Hematopoietic multipotent progenitor cell treated with erythropoietin and hydrocortisone succinate and interleukin-3 and kit ligand, for 4 days (in vitro differentiated cells): ENCODE results near the gene TGFBR2.

ENCODE experiments used
- DNase-seq: peaks from one replicate; pipeline ENCODE4 v3.0.0-alpha.2; 2015

Gene TGFBR2

GRCh38 chr3:30638685-30639412, 32.4 kb downstream of the TGFBR2 start:
- no peak for DNase-seq

GRCh38 chr3:30639937-30640336, 33.5 kb downstream of the TGFBR2 start:
- DNase-seq: peak; percentile 38

GRCh38 chr3:30640851-30641250, 34.5 kb downstream of the TGFBR2 start:
- peak; percentile 90 for DNase-seq

GRCh38 chr3:30641416-30642251, 35.2 kb downstream of the TGFBR2 start:
- DNase-seq: peak; percentile 32

GRCh38 chr3:30642849-30643361, 36.5 kb downstream of the TGFBR2 start:
- DNase-seq: peak; percentile 33

- DNase-seq: peak; percentile 41
Observed at GRCh38 chr3:30643763-30644462, 37.5 kb downstream of the TGFBR2 start.

- DNase-seq: peak; percentile 58
Observed at GRCh38 chr3:30644615-30645014, 38.2 kb downstream of the TGFBR2 start.

- DNase-seq: no peak
Observed at GRCh38 chr3:30645077-30645476, 38.7 kb downstream of the TGFBR2 start.

- DNase-seq: peak; percentile 81
Observed at GRCh38 chr3:30646181-30646876, 39.9 kb downstream of the TGFBR2 start.

GRCh38 chr3:30646961-30647752, 40.8 kb downstream of the TGFBR2 start:
- DNase-seq: no peak

- no peak for DNase-seq
Observed at GRCh38 chr3:30648670-30649357, 42.4 kb downstream of the TGFBR2 start.

GRCh38 chr3:30649572-30650318, 43.3 kb downstream of the TGFBR2 start:
- peak; percentile 91 for DNase-seq

GRCh38 chr3:30650348-30650995, 44.1 kb downstream of the TGFBR2 start:
- no peak for DNase-seq

- no peak for DNase-seq
Observed at GRCh38 chr3:30654269-30654668, 47.9 kb downstream of the TGFBR2 start.

GRCh38 chr3:30655187-30655812, 48.9 kb downstream of the TGFBR2 start:
- peak; percentile 67 for DNase-seq

- no peak for DNase-seq
Observed at GRCh38 chr3:30656624-30657141, 50.3 kb downstream of the TGFBR2 start.

GRCh38 chr3:30657914-30658313, 51.5 kb downstream of the TGFBR2 start:
- DNase-seq: peak; percentile 55

- peak; percentile 79 for DNase-seq
Observed at GRCh38 chr3:30658328-30659052, 52.1 kb downstream of the TGFBR2 start.
